HG02885 (cell line): ENCODE data around the gene KDSR.
A peak's percentile ranks its signal among the peaks of the same experiment; 100 is the strongest.

ENCODE experiments used
- ATAC-seq: cut with Tn5 transposase; IDR thresholded peaks from one replicate; pipeline ENCODE4 v1.9.1; 2021; ENCODE audit warnings: mild to moderate bottlenecking; ENCODE audit not compliant: unreplicated experiment, poor library complexity

KDSR gene

GRCh38 chr18:63367053-63367953, at the start of gene KDSR:
KDSR (minus strand) TSS chr18:63367206; CDS start chr18:63367118, 88 bp downstream.
- peak; percentile 89 for ATAC-seq

GRCh38 chr18:63412953-63413352, 45.9 kb upstream of the KDSR start:
- no peak for ATAC-seq

GRCh38 chr18:63410792-63411191, 43.8 kb upstream of the KDSR start:
- no peak for ATAC-seq

- ATAC-seq: no peak
Measured at GRCh38 chr18:63409301-63409700, 42.3 kb upstream of the KDSR start.

- no peak for ATAC-seq
Measured at GRCh38 chr18:63407734-63408133, 40.7 kb upstream of the KDSR start.

GRCh38 chr18:63405986-63406385, 39.0 kb upstream of the KDSR start:
- ATAC-seq: no peak

GRCh38 chr18:63402246-63403162, 35.5 kb upstream of the KDSR start:
- no peak for ATAC-seq

GRCh38 chr18:63399300-63399699, 32.3 kb upstream of the KDSR start:
- ATAC-seq: no peak

- no peak for ATAC-seq
Measured at GRCh38 chr18:63397349-63397748, 30.3 kb upstream of the KDSR start.

- ATAC-seq: no peak
Measured at GRCh38 chr18:63395503-63395902, 28.5 kb upstream of the KDSR start.

GRCh38 chr18:63394954-63395353, 27.9 kb upstream of the KDSR start:
- no peak for ATAC-seq

GRCh38 chr18:63387861-63388260, 20.9 kb upstream of the KDSR start:
- no peak for ATAC-seq

- no peak for ATAC-seq
Measured at GRCh38 chr18:63382843-63383242, 15.8 kb upstream of the KDSR start.

GRCh38 chr18:63379639-63379962, 12.6 kb upstream of the KDSR start:
- ATAC-seq: no peak

- ATAC-seq: peak; percentile 64
Measured at GRCh38 chr18:63378919-63379638, 12.1 kb upstream of the KDSR start.

- ATAC-seq: no peak
Measured at GRCh38 chr18:63377275-63377980, 10.4 kb upstream of the KDSR start.

GRCh38 chr18:63376538-63376937, 9.5 kb upstream of the KDSR start:
- no peak for ATAC-seq

GRCh38 chr18:63374540-63374939, 7.5 kb upstream of the KDSR start:
- no peak for ATAC-seq

- no peak for ATAC-seq
Measured at GRCh38 chr18:63373161-63373560, 6.2 kb upstream of the KDSR start.

- no peak for ATAC-seq
Measured at GRCh38 chr18:63368611-63369010, 1.6 kb upstream of the KDSR start.
